ENCODE measurements around the gene ASXL3. TPM values are rescaled to one million over a fixed set of nuclear protein-coding genes. Genes with fewer than 3 reads are reported as not detected.
A peak's percentile ranks its signal among the peaks of the same experiment; 100 is the strongest.

Gene ASXL3
- total and polyA plus RNA-seq, 3 experiments from 2014 or later = not detected

GRCh38 chr18:33578518-33579348, 714 bp downstream of the ASXL3 start:
- no peaks in the 10 kb centered on the region for H3K4me1 ChIP-seq (ENCODE audit: insufficient read depth, low read length)
- no peaks in the 10 kb centered on the region for H3K27me3 ChIP-seq (ENCODE audit: insufficient read depth, low read length, poor library complexity, severe bottlenecking)
- H3K9me3 ChIP-seq (ENCODE audit: low read length) = no peaks in the 10 kb centered on the region
- Mint-ChIP-seq H3K9me3 (peaks cover 3 to 17% (median 8%) of the 10 kb centered on the region in 5 donors), H3K4me1 (peaks cover 1 to 4% (median 4%) of the 10 kb centered on the region in 3 donors), H3K27ac (no peak overlapping the region), H3K27me3 (peaks cover 0 to 5% of the 10 kb centered on the region in 2 donors), H3K4me3 (no peak overlapping the region), H3K36me3 (no peaks in the 10 kb centered on the region)
- H3K27ac ChIP-seq (ENCODE audit: low read depth, low read length) = no peak overlapping the region
- DNase-seq = no peak
- H3K36me3 ChIP-seq (ENCODE audit: insufficient read depth, low read length) = no peaks in the 10 kb centered on the region
- ChIA-PET POLR2A (no interaction called here), CTCF (no interaction called here)
- no peak overlapping the region for H3K4me3 ChIP-seq (ENCODE audit: low read length)

GRCh38 chr18:33579349-33580215, 1.6 kb downstream of the ASXL3 start:
- Histone ChIP-seq H3K27ac (ENCODE audit: low read depth, low read length) (no peak overlapping the region), H3K4me3 (ENCODE audit: low read length) (no peak overlapping the region), H3K4me1 (ENCODE audit: insufficient read depth, low read length) (no peaks in the 10 kb centered on the region), H3K36me3 (ENCODE audit: insufficient read depth, low read length) (no peaks in the 10 kb centered on the region), H3K9me3 (ENCODE audit: low read length) (no peaks in the 10 kb centered on the region), H3K27me3 (ENCODE audit: insufficient read depth, low read length, poor library complexity, severe bottlenecking) (no peaks in the 10 kb centered on the region)
- ChIA-PET POLR2A (no interaction called here), CTCF (no interaction called here)
- no peak overlapping the region for H3K27ac Mint-ChIP-seq
- H3K4me1 Mint-ChIP-seq = peaks cover 1 to 4% (median 4%) of the 10 kb centered on the region in 3 donors
- H3K27me3 Mint-ChIP-seq = peaks cover 0 to 5% of the 10 kb centered on the region in 2 donors
- H3K9me3 Mint-ChIP-seq = peaks cover 6 to 19% (median 12%) of the 10 kb centered on the region in 5 donors
- DNase-seq = no peak
- no peaks in the 10 kb centered on the region for H3K36me3 Mint-ChIP-seq
- no peak overlapping the region for H3K4me3 Mint-ChIP-seq

- POLR2A ChIA-PET = no interaction called here
- no peak overlapping the region for H3K27ac Mint-ChIP-seq
These were observed 2.5 kb downstream of the ASXL3 start for GRCh38 chr18:33580546-33580945.

GRCh38 chr18:33581856-33582255, 3.8 kb downstream of the ASXL3 start:
- no peak overlapping the region for H3K4me3 ChIP-seq (ENCODE audit: low read length)
- DNase-seq = no peak
- Mint-ChIP-seq H3K27me3 (peaks cover 0 to 5% of the 10 kb centered on the region in 2 donors), H3K9me3 (peaks cover 6 to 14% (median 12%) of the 10 kb centered on the region in 5 donors), H3K27ac (no peak overlapping the region), H3K4me3 (no peak overlapping the region), H3K36me3 (no peaks in the 10 kb centered on the region), H3K4me1 (peaks cover 1 to 4% (median 4%) of the 10 kb centered on the region in 3 donors)
- no peaks in the 10 kb centered on the region for H3K9me3 ChIP-seq (ENCODE audit: low read length)
- no peak overlapping the region for H3K27ac ChIP-seq (ENCODE audit: low read depth, low read length)
- no peaks in the 10 kb centered on the region for H3K4me1 ChIP-seq (ENCODE audit: insufficient read depth, low read length)
- H3K27me3 ChIP-seq (ENCODE audit: insufficient read depth, low read length, poor library complexity, severe bottlenecking) = no peaks in the 10 kb centered on the region
- POLR2A ChIA-PET = no interaction called here
- no peaks in the 10 kb centered on the region for H3K36me3 ChIP-seq (ENCODE audit: insufficient read depth, low read length)
- CTCF ChIA-PET = no interaction called here

More at GRCh38 chr18:33580546-33580945, 2.5 kb downstream of the ASXL3 start:
- H3K4me3 Mint-ChIP-seq = no peak overlapping the region
- no peak for DNase-seq
- H3K27me3 Mint-ChIP-seq = peaks cover 0 to 5% of the 10 kb centered on the region in 2 donors
- Histone ChIP-seq H3K9me3 (ENCODE audit: low read length) (no peaks in the 10 kb centered on the region), H3K36me3 (ENCODE audit: insufficient read depth, low read length) (no peaks in the 10 kb centered on the region), H3K27ac (ENCODE audit: low read depth, low read length) (no peak overlapping the region), H3K4me3 (ENCODE audit: low read length) (no peak overlapping the region), H3K27me3 (ENCODE audit: insufficient read depth, low read length, poor library complexity, severe bottlenecking) (no peaks in the 10 kb centered on the region), H3K4me1 (ENCODE audit: insufficient read depth, low read length) (no peaks in the 10 kb centered on the region)
- CTCF ChIA-PET = no interaction called here
- peaks cover 6 to 14% (median 8%) of the 10 kb centered on the region in 5 donors for H3K9me3 Mint-ChIP-seq
- peaks cover 1 to 4% (median 4%) of the 10 kb centered on the region in 3 donors for H3K4me1 Mint-ChIP-seq
- H3K36me3 Mint-ChIP-seq = no peaks in the 10 kb centered on the region

- Histone ChIP-seq H3K27me3 (ENCODE audit: insufficient read depth, low read length, poor library complexity, severe bottlenecking) (no peaks in the 10 kb centered on the region), H3K4me1 (ENCODE audit: insufficient read depth, low read length) (no peaks in the 10 kb centered on the region), H3K27ac (ENCODE audit: low read depth, low read length) (no peak overlapping the region), H3K9me3 (ENCODE audit: low read length) (no peaks in the 10 kb centered on the region), H3K36me3 (ENCODE audit: insufficient read depth, low read length) (no peaks in the 10 kb centered on the region), H3K4me3 (ENCODE audit: low read length) (no peak overlapping the region)
- ChIA-PET POLR2A (no interaction called here), CTCF (no interaction called here)
- DNase-seq = no peak
- Mint-ChIP-seq H3K27ac (no peak overlapping the region), H3K36me3 (no peaks in the 10 kb centered on the region), H3K27me3 (no peaks in the 10 kb centered on the region), H3K4me3 (no peak overlapping the region), H3K9me3 (peaks cover 5 to 32% (median 7%) of the 10 kb centered on the region in 5 donors), H3K4me1 (no peaks in the 10 kb centered on the region)
These were observed 5.9 kb downstream of the ASXL3 start for GRCh38 chr18:33583901-33584300.

- no peaks in the 10 kb centered on the region for H3K9me3 ChIP-seq (ENCODE audit: low read length)
- no peaks in the 10 kb centered on the region for H3K4me1 Mint-ChIP-seq
- CTCF ChIA-PET = no interaction called here
These were observed 6.8 kb downstream of the ASXL3 start for GRCh38 chr18:33584548-33585430.

GRCh38 chr18:33585431-33585775, 7.4 kb downstream of the ASXL3 start:
- Mint-ChIP-seq H3K9me3 (peaks cover 5 to 46% (median 10%) of the 10 kb centered on the region in 5 donors), H3K4me3 (no peak overlapping the region), H3K4me1 (no peaks in the 10 kb centered on the region), H3K27me3 (no peaks in the 10 kb centered on the region), H3K36me3 (no peaks in the 10 kb centered on the region), H3K27ac (no peak overlapping the region)
- H3K27me3 ChIP-seq (ENCODE audit: insufficient read depth, low read length, poor library complexity, severe bottlenecking) = no peaks in the 10 kb centered on the region
- no peak overlapping the region for H3K27ac ChIP-seq (ENCODE audit: low read depth, low read length)
- H3K4me1 ChIP-seq (ENCODE audit: insufficient read depth, low read length) = no peaks in the 10 kb centered on the region
- H3K36me3 ChIP-seq (ENCODE audit: insufficient read depth, low read length) = no peaks in the 10 kb centered on the region
- POLR2A ChIA-PET = no interaction called here
- no peaks in the 10 kb centered on the region for H3K9me3 ChIP-seq (ENCODE audit: low read length)
- CTCF ChIA-PET = no interaction called here
- no peak for DNase-seq
- no peak overlapping the region for H3K4me3 ChIP-seq (ENCODE audit: low read length)

More at GRCh38 chr18:33584548-33585430, 6.8 kb downstream of the ASXL3 start:
- H3K27ac ChIP-seq (ENCODE audit: low read depth, low read length) = no peak overlapping the region
- no peaks in the 10 kb centered on the region for H3K27me3 ChIP-seq (ENCODE audit: insufficient read depth, low read length, poor library complexity, severe bottlenecking)
- no peaks in the 10 kb centered on the region for H3K4me1 ChIP-seq (ENCODE audit: insufficient read depth, low read length)
- DNase-seq = no peak
- Mint-ChIP-seq H3K27ac (peak overlapping the region in 1 of 8 donors; percentile 83), H3K4me3 (no peak overlapping the region), H3K27me3 (no peaks in the 10 kb centered on the region), H3K9me3 (peaks cover 5 to 41% (median 9%) of the 10 kb centered on the region in 5 donors), H3K36me3 (no peaks in the 10 kb centered on the region)
- no peak overlapping the region for H3K4me3 ChIP-seq (ENCODE audit: low read length)
- H3K36me3 ChIP-seq (ENCODE audit: insufficient read depth, low read length) = no peaks in the 10 kb centered on the region
- POLR2A ChIA-PET = no interaction called here

All from CD8-positive, alpha-beta memory T cell (primary cell).